Occipital lobe (tissue), 2 donors: Measurements from ENCODE around the gene DPYD. TPM values are rescaled to one million over a fixed set of nuclear protein-coding genes. Genes with fewer than 3 reads are reported as not detected.

ENCODE experiments used
- DNase-seq: peaks from one replicate; lab custom pipeline; 2025; lab: John Stamatoyannopoulos, UW
- total RNA-seq: library from RNA; depleted of rRNA; stranded (reverse); fragments of >200 nt; gene quantifications from one replicate; pipeline ENCODE4 v1.2.3, GENCODE V29; 2014

DPYD gene
- total RNA-seq, 1 donor from 2014 or later, result 72.1 TPM

- no peak for DNase-seq
These were observed 207.9 kb downstream of the DPYD start for GRCh38 chr1:97712980-97713379.

- DNase-seq, result no peak
These were observed 209.0 kb downstream of the DPYD start for GRCh38 chr1:97711858-97712257.

DNA sequence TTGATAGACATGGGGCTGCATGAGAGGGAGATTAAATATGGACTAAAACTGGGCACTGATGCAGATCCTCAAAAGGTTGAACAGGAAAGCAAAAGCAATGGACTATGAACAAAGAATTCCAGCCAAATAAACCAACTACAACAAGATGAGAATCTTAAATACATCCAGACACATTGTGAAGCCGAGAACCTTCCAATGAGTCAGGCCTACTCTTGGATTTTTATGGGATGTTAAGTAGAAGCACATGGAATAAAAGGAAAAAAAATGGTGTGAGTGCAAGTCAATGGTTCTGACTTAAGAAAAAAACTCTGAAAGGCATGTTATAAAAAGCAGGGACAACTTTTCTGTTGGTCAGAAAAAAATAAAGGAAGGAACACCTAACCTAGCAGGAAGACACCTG, 227.2 kb downstream of the DPYD start:
- no peak for DNase-seq

GRCh38 chr1:97691325-97691724, 229.5 kb downstream of the DPYD start:
- no peak for DNase-seq

DNA sequence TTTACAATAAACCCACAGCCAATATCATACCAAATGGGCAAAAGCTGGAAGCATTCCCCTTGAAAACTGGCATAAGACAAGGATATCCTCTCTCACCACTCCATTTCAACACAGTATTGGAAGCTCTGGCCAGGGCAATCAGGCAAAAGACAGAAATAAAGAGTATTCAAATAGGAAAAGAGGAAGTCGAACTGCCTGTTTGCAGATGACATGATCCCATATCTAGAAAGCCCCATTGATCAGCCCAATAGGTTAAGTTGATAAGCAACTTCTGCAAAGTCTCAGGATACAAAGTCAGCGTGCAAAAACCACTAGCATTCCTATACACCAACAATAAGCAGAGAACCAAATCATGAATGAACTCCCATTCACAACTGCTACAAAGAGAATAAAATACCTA, 235.5 kb downstream of the DPYD start:
- no peak for DNase-seq

DNA sequence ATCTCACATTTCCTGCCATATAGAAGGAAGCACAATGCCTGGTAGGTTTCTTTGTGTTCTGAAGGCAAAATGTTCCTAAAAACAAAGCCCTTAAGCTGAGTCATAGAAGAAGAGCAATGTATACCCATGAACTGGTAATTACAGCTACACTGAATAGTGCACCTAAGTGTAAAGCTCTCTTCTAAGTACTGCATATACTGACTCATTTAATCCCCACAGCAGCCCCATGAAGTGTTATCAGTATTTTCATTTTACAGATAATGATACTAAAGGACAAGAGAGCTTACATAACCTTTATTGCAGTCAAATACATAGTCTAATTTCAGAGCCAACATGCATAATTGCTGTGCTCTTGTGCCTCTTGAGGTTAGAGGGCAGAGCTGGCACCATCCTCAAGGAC, 239.9 kb downstream of the DPYD start:
- DNase-seq, result no peak

GRCh38 chr1:97680470-97680869, 240.4 kb downstream of the DPYD start:
- no peak for DNase-seq

- DNase-seq, result no peak
These were observed 243.1 kb downstream of the DPYD start for GRCh38 chr1:97677702-97678101.

GRCh38 chr1:97674517-97674916, 246.3 kb downstream of the DPYD start:
- no peak for DNase-seq

- DNase-seq, result peak; percentile 12
These were observed 251.9 kb downstream of the DPYD start for GRCh38 chr1:97668945-97669344.

DNA sequence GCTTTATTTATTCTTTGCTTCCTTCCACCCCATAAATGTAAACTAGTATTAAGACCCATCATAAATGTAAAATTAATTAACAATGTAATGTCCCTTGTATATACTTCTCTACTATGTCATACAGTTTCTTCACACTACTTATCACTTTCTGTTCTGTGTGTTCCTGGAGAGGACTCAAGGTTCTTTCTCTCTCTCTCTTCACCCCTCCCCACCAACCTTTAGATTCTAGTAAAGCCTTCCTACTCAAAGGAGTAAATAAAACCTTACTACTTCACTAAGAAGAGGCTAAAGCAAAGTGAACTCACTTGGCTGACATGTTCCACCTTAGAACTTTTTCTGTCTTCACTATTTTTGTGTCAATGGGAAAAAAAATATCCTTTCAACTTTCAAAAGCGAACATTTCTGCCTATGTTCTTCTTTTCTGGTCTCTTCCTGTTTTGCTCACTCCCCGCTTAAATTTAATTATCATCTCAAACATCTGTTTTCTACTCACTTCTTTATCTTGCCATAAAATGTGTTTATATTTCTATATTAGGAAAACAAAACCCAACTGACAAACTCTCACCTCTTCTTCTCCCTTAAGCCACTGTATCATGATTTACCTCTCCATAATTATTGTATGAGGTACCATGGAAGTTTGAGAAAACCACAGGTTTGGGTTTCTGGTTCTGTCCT, 260.3 kb downstream of the DPYD start:
- DNase-seq, result no peak

DNA sequence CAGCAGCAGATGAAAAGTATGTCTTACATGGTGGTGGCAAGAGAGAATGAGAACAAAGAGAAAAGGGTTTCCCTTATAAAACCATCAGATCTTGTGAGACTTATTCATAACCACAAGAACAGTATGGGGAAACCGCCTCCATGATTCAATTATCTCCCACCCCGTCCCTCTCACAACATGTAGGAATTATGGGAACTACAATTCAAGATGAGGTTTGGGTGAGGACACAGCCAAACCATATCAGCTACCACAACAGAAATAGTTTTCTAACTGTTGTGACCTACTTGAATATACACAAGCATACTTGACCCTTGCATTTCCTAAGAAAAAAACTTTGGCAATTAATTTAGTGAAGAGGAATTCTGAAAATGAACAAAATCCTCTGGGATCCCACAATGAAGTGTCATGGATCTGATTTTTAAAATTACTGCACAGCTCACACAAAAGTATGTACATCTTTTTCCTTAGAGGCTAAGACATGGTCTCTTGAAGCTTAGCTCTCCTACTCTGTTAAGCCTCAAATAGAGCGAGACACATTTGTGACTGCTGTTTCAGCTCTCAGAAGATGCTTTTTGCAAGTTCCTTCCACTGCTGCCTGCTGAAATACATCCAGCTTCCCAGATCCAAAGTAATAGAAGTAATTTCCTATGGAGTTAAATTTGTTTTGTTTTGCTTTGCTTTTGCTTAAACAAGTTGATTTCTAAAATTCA, 265.8 kb downstream of the DPYD start:
- DNase-seq, result no peak

DNA sequence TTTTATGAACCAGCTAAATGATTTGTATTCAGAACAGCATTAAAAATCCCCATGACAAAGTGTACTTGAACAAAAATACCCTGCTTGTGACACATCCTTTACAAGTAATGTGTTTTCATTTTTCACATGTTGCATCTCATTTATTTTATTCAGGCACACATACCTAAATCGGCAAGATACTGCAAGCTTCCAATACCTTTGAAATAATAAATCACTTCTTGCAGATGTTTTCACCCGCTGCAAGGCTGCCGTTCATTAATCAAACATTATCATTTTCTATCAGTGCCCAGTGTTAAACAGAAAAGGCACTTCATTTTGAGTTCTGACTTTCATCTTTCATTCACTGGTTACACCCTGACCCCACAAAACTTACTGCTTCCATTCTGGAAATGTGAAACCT, 269.6 kb downstream of the DPYD start:
- DNase-seq, result no peak

- no peak for DNase-seq
These were observed 271.2 kb downstream of the DPYD start for GRCh38 chr1:97649591-97649990.

DNA sequence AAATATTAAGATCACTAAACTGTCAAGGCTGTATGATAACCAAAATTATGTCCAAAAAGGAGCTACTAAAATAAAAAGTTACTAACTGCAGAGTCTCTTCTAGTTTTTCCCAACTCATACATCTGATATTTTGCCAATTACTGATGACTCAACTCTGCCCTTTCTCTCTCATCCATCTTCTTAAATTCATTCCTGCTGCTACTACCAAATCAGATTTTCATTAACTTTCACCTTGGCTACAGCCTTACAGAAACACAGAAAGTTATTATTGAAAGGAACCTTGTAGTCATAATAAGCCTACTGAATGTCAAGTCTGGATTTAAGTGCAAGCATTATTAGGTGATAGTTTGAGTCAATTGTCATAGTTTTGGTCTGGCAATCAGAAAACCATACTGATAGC, 273.1 kb downstream of the DPYD start:
- no peak for DNase-seq

DNA sequence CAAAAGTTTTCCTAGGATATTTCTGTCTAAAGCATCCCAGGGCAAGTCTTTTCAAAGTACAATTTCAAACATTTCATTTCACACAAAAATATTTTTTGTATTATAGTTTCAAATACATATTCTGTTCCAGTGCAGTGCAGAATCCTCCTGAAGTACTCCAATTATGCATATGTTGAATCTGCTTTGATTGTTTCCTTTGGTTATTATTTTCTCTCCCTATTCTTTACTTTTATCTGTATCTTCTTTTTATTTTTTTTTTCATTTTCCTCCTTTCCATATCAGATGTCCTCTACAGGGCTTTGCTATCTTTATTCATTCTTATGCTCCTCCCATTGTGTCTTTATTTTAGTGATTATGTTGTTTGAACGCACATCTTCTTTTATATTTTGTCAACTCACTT, 274.8 kb downstream of the DPYD start:
- no peak for DNase-seq

GRCh38 chr1:97640677-97641076, 280.2 kb downstream of the DPYD start:
- DNase-seq, result no peak

DNA sequence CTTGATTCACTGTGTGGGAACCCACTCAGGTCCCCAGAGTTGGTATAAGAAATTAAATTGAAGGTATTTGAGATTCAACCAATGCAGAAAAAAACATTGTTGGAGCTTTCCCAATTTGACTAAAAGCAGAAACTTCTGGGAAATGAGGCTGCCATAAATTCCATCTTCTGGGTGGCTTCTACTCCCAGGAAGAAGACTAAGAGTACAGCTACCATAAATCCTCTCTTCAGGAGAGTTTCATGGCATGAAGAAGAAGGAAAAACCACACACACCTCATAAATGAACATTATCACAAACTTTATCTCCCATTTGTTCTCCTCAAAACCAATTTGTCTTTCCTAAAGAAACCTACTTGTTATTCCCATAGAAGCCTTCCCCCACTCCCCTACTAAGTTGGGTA, 283.9 kb downstream of the DPYD start:
- DNase-seq, result no peak

DNA sequence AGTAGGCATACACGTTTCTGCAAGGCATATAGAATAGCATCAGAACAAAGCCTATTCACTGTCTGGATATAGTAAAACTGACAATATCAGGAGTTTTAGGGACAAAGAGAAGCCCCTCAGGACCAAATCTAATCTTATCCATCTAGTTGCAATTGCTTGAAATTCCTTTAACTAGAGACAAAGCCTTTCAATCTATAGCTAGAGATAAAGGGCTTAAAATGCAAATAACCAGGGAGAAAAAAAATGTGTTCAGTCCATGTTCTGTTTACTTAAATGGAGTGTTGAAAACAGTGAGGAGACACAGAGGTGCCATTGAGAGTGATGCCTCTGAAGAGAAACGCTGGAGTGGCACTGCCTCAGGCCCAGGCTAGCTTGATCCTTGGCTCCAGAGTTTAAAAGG, 286.1 kb downstream of the DPYD start:
- no peak for DNase-seq

DNA sequence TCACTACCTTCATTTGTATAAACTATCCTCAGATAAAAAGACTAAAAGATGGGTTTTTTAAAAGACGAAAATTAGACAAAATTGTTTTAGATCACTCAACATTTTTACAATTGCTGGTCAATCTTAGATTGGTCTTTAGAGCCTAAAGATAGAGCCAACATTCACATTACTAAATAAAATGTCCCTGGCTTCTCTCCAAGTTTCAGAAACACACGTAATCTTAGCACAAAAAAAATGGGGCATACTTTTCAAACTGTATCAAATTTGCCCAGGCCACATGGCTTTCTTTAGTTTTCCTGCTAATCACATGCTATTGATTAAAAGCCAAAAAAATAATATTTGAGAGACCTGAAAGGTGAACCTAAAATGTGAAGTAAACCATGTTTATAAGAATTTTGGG, 288.1 kb downstream of the DPYD start:
- DNase-seq, result no peak

DNA sequence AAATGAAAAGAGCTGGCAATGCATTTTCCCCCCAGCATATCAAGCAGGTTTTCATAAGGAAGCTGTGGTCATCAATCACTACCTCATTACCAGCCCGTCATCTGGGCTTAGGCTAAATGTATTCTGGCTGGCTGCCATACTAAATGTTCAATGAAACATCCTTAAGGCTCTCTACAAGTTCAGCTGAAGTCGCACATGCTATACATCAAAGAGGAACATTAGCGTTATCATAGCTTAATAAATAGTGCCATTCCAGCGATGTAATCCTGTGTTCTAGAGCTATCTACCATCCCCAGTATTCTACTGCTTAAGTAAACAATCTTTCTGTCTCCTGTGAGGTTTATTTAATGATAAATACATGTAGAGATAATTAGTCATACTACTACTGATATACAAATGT, 288.8 kb downstream of the DPYD start:
- DNase-seq, result no peak

DNA sequence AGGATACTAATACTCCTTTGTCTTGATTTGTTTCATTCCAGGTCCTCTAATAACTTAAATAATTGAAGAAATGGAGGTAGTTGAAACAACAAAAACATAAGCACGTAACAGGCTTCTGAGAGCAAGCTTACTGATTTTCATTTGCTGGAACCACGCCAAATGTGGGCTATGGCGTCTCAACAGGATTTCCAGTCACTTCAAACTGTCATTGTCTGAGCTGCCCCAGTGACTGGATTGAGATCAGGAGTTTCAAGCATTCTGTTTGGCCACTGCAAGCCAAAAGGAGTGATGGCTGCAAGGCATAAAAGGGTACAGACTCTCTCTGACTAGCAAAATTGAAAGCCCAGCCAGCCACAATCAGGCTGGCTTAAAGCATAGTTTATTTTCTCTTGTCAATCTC, 289.9 kb downstream of the DPYD start:
- DNase-seq, result no peak

DNA sequence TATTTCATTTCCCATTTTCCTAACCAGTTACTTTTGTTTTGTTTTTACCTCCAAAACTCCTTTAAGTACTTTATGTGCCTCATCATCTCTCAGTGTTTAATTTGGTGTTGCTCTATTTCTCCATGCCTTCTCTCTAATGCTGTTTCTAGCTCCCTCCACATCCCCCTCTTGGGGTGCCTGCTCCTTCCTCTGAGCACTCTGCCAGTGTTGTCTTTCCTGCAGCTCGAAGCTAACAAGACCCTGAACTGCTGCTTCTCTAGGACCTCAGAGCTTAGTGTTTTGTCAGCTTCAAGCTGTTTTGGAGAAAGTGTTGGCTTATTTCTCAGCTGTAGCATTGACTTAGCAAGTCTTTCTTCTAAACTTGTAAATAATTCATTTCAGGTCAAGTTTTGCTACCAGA, 290.6 kb downstream of the DPYD start:
- DNase-seq, result no peak

DNA sequence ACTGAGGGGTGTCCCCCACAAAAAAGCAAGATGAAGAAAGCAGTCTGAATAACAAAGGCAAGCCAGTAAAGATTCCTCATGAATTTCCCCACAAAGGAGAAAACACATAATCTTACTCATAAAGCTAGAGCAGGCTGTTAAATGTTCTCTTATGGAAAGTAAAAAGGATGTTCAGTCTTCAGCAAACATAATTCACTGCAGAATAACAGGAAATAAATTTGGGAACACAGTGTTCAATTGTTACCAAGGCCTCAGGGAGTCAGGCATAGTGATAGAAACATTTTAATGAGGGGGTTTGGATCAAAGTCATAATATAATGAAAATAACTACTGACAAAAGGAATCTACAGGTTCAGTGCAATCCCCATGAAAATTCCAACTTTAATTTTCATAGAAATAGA, 297.6 kb downstream of the DPYD start:
- DNase-seq, result no peak
